Regular cardiac myocyte (primary cell): ENCODE measurements around the gene PSMC6. TPM values are rescaled to one million over a fixed set of nuclear protein-coding genes. Genes with fewer than 3 reads are reported as not detected.

Source experiments
- total RNA-seq: library from RNA; depleted of rRNA; stranded (reverse); fragments of >200 nt; gene quantifications from 2 replicates; pipeline ENCODE4 v1.2.3, GENCODE V29; 2014

The PSMC6 gene
- total RNA-seq: 127 and 128 TPM in 2 replicates

GRCh38 chr14:52706724-52707706 lies at the start of gene PSMC6:
TSS of gene PSMC6 (plus strand) at chr14:52707200. CDS start at chr14:52707220, 20 bp downstream.

GRCh38 chr14:52695481-52696091 lies 11.4 kb upstream of the PSMC6 start, which contains the start of gene ERO1A:
TSS of gene ERO1A (minus strand) at chr14:52695558. CDS start at chr14:52695481, 77 bp downstream.

GRCh38 chr14:52729925-52730708 lies 23.1 kb downstream of the PSMC6 start, which contains the start of gene STYX:
TSS of gene STYX (plus strand) at chr14:52730166. CDS start at chr14:52730475, 309 bp downstream.

Other genes with a start within 250 kb of the PSMC6 start
- 2.1 and 4.5 TPM in 2 replicates for gene TXNDC16, start 154.7 kb upstream of the PSMC6 start, total RNA-seq
- gene GPR137C, start 154.4 kb upstream of the PSMC6 start, total RNA-seq: 0.56 and 0.58 TPM in 2 replicates
- 79.6 and 215 TPM in 2 replicates for gene ERO1A, start 11.6 kb upstream of the PSMC6 start, total RNA-seq
- gene STYX, start 23.0 kb downstream of the PSMC6 start, total RNA-seq: 19.4 and 22.6 TPM in 2 replicates
- gene GNPNAT1, start 84.4 kb downstream of the PSMC6 start, total RNA-seq: 24.0 and 62.9 TPM in 2 replicates
- 132 and 143 TPM in 2 replicates for gene FERMT2, start 243.8 kb downstream of the PSMC6 start, total RNA-seq